Measurements from ENCODE around the gene AGPAT1. TPM values are rescaled to one million over a fixed set of nuclear protein-coding genes. Genes with fewer than 3 reads are reported as not detected.
A peak's percentile ranks its signal among the peaks of the same experiment; 100 is the strongest.

Gene AGPAT1
- total and polyA plus RNA-seq, 2 of the 13 experiments (the other 11 are each of a cell fraction or from before 2014, with no cell fraction given) = 51.3 to 139 TPM

DNA sequence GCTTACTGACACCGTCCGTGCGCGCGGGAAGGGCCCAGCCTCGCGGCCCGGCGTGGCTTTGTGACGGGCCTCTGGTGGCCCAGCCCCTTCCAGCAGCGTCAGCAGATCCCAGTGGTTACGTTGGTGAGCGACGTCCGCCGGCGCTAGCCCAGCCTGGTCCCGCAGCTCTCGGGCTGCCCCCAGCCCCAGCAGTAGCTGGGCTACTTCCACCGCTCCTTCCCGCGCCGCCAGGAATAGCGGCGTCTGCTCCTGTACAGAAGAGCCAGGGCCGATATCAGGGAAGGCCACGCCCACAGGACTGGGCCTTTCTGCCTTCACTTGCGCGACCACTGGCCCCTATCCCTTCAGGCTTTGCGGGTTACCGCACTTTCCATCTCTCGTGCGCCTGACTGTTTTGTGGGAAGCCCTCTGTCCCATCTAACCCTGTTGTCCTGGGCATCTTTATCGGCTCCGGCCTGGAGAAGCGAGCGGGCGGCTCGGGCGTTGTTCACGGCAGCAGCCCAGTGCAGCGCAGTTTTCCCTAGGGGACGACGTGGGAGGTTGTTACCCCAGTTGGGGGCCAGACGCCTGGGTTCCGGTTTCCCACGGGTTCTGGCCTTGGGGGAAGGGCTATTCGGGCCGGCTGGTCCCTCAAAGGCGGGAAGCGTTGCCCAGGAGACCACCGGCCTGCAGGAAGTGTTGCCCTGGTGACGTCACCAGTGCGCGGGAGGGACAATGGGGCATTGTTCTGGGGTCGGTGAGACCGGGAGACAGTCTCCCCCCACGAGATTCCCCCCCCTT lies 20.2 kb upstream of the AGPAT1 start (continued):
- TF ChIP-seq MYC (CRISPR knock-in tag; IDR thresholded peaks at IDR 0.05; ENCODE audit: borderline replicate concordance) (peak; percentile 94), ARHGAP35 (CRISPR knock-in tag; IDR thresholded peaks at IDR 0.05; ENCODE audit: borderline replicate concordance) (no peak; the same call in 1 of the 2 replicates), KLF6 (CRISPR knock-in tag; IDR thresholded peaks at IDR 0.05) (peak; percentile 68; the same call in 1 of the 2 replicates), MAFF (IDR thresholded peaks at IDR 0.05; ENCODE audit: low read depth, low read length) (peak; percentile 91), MBD4 (IDR thresholded peaks at IDR 0.05; ENCODE audit: borderline replicate concordance, low read length) (no peak), ZNF17 (CRISPR knock-in tag; IDR thresholded peaks at IDR 0.05) (no peak), ZNF207 (IDR thresholded peaks at IDR 0.05; ENCODE audit: borderline replicate concordance) (no peak), RFX3 (CRISPR knock-in tag; IDR thresholded peaks at IDR 0.05) (peak; percentile 82), SMAD9 (CRISPR knock-in tag; IDR thresholded peaks at IDR 0.05) (no peak), FIP1L1 (IDR thresholded peaks at IDR 0.05; ENCODE audit: borderline replicate concordance, insufficient read depth, low read depth, low read length) (no peak), NPAS2 (CRISPR knock-in tag; IDR thresholded peaks at IDR 0.05; ENCODE audit: borderline replicate concordance) (no peak), CBFB (CRISPR knock-in tag; IDR thresholded peaks at IDR 0.05) (no peak; the same call in 1 of the 2 replicates), FOXA1 (IDR thresholded peaks at IDR 0.05) (no peak), FOXA1 (CRISPR knock-in tag; IDR thresholded peaks at IDR 0.05) (no peak), ZSCAN22 (CRISPR knock-in tag; IDR thresholded peaks at IDR 0.05) (no peak; the same call in 1 of the 2 replicates)
- TF ChIP-seq, protein P1, sequence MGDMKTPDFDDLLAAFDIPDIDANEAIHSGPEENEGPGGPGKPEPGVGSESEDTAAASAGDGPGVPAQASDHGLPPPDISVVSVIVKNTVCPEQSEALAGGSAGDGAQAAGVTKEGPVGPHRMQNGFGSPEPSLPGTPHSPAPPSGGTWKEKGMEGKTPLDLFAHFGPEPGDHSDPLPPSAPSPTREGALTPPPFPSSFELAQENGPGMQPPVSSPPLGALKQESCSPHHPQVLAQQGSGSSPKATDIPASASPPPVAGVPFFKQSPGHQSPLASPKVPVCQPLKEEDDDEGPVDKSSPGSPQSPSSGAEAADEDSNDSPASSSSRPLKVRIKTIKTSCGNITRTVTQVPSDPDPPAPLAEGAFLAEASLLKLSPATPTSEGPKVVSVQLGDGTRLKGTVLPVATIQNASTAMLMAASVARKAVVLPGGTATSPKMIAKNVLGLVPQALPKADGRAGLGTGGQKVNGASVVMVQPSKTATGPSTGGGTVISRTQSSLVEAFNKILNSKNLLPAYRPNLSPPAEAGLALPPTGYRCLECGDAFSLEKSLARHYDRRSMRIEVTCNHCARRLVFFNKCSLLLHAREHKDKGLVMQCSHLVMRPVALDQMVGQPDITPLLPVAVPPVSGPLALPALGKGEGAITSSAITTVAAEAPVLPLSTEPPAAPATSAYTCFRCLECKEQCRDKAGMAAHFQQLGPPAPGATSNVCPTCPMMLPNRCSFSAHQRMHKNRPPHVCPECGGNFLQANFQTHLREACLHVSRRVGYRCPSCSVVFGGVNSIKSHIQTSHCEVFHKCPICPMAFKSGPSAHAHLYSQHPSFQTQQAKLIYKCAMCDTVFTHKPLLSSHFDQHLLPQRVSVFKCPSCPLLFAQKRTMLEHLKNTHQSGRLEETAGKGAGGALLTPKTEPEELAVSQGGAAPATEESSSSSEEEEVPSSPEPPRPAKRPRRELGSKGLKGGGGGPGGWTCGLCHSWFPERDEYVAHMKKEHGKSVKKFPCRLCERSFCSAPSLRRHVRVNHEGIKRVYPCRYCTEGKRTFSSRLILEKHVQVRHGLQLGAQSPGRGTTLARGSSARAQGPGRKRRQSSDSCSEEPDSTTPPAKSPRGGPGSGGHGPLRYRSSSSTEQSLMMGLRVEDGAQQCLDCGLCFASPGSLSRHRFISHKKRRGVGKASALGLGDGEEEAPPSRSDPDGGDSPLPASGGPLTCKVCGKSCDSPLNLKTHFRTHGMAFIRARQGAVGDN (CRISPR knock-in tag; IDR thresholded peaks at IDR 0.05) = peak; percentile 96
- TF ChIP-seq, protein P2, sequence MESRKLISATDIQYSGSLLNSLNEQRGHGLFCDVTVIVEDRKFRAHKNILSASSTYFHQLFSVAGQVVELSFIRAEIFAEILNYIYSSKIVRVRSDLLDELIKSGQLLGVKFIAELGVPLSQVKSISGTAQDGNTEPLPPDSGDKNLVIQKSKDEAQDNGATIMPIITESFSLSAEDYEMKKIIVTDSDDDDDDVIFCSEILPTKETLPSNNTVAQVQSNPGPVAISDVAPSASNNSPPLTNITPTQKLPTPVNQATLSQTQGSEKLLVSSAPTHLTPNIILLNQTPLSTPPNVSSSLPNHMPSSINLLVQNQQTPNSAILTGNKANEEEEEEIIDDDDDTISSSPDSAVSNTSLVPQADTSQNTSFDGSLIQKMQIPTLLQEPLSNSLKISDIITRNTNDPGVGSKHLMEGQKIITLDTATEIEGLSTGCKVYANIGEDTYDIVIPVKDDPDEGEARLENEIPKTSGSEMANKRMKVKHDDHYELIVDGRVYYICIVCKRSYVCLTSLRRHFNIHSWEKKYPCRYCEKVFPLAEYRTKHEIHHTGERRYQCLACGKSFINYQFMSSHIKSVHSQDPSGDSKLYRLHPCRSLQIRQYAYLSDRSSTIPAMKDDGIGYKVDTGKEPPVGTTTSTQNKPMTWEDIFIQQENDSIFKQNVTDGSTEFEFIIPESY (CRISPR knock-in tag; IDR thresholded peaks at IDR 0.05) = 0 out of 2 replicates have a peak, but pooled peaks have one; percentile 4
- TF ChIP-seq, protein P3, sequence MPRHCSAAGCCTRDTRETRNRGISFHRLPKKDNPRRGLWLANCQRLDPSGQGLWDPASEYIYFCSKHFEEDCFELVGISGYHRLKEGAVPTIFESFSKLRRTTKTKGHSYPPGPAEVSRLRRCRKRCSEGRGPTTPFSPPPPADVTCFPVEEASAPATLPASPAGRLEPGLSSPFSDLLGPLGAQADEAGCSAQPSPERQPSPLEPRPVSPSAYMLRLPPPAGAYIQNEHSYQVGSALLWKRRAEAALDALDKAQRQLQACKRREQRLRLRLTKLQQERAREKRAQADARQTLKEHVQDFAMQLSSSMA (CRISPR knock-in tag; IDR thresholded peaks at IDR 0.05) = no peak; the same call in 1 of the 2 replicates
- TF ChIP-seq, protein P4, sequence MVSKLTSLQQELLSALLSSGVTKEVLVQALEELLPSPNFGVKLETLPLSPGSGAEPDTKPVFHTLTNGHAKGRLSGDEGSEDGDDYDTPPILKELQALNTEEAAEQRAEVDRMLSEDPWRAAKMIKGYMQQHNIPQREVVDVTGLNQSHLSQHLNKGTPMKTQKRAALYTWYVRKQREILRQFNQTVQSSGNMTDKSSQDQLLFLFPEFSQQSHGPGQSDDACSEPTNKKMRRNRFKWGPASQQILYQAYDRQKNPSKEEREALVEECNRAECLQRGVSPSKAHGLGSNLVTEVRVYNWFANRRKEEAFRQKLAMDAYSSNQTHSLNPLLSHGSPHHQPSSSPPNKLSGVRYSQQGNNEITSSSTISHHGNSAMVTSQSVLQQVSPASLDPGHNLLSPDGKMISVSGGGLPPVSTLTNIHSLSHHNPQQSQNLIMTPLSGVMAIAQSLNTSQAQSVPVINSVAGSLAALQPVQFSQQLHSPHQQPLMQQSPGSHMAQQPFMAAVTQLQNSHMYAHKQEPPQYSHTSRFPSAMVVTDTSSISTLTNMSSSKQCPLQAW (CRISPR knock-in tag; IDR thresholded peaks at IDR 0.05) = peak; percentile 60; the same call in 1 of the 2 replicates
- TF ChIP-seq, protein P5, sequence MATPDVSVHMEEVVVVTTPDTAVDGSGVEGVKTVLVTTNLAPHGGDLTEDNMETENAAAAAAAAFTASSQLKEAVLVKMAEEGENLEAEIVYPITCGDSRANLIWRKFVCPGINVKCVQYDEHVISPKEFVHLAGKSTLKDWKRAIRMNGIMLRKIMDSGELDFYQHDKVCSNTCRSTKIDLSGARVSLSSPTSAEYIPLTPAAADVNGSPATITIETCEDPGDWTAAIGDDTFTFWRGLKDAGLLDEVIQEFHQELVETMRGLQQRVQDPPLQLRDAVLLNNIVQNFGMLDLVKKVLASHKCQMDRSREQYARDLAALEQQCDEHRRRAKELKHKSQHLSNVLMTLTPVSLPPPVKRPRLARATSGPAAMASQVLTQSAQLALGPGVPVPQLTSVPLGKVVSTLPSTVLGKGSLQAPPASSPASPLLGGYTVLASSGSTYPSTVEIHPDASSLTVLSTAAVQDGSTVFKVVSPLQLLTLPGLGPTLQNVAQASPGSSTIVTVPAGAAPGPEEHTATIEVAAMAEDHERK (CRISPR knock-in tag; IDR thresholded peaks at IDR 0.05; ENCODE audit: low read depth) = peak; percentile 91
